Measurements from ENCODE around the gene DBT. TPM values are rescaled to one million over a fixed set of nuclear protein-coding genes. Genes with fewer than 3 reads are reported as not detected.
A peak's percentile ranks its signal among the peaks of the same experiment; 100 is the strongest.
"Not testable (repeated sequence)": the region's sequence is repeated elsewhere in the genome, so short reads cannot be mapped to it uniquely, and the experiment has no call there.

The DBT gene
- total RNA-seq, 2 donors from 2014 or later, result 13.8 to 14.5 TPM

GRCh38 chr1:100258427-100258826, 8.8 kb upstream of the DBT start:
- intact Hi-C loops (cut with DNase I, micrococcal nuclease); ATAC-seq; DNase-seq: not testable (repeated sequence)

GRCh38 chr1:100256273-100256672, 6.6 kb upstream of the DBT start:
- ATAC-seq; DNase-seq; intact Hi-C loops (cut with DNase I, micrococcal nuclease): not testable (repeated sequence)

GRCh38 chr1:100253552-100253951, 3.9 kb upstream of the DBT start:
- DNase-seq (no peak), ATAC-seq (no peak)
- intact Hi-C loops (cut with DNase I, micrococcal nuclease), result no loop called here

GRCh38 chr1:100252901-100253300, 3.3 kb upstream of the DBT start:
- intact Hi-C loops (cut with DNase I, micrococcal nuclease), result no loop called here
- no peak for DNase-seq
- ATAC-seq, result no peak

GRCh38 chr1:100250807-100251206, 1.2 kb upstream of the DBT start:
- ATAC-seq (no peak), DNase-seq (no peak)
- intact Hi-C loops (cut with DNase I, micrococcal nuclease), result no loop called here

- intact Hi-C loops (cut with DNase I, micrococcal nuclease), result no loop called here
- DNase-seq (no peak), ATAC-seq (no peak)
These were observed 630 bp upstream of the DBT start for GRCh38 chr1:100250264-100250663.

- peak; percentile 17 for ATAC-seq
- DNase-seq, result no peak
- intact Hi-C loops (cut with DNase I, micrococcal nuclease), result no loop called here
These were observed 488 bp downstream of the DBT start for GRCh38 chr1:100249155-100249536.

GRCh38 chr1:100246738-100247137, 2.9 kb downstream of the DBT start:
- no peak for DNase-seq
- intact Hi-C loops (cut with DNase I, micrococcal nuclease), result no loop called here
- ATAC-seq, result no peak

- DNase-seq, result no peak
- ATAC-seq, result no peak
- intact Hi-C loops (cut with DNase I, micrococcal nuclease), result no loop called here
These were observed 9.0 kb downstream of the DBT start for GRCh38 chr1:100240631-100241030.

GRCh38 chr1:100239961-100240360, 9.7 kb downstream of the DBT start:
- DNase-seq (no peak), ATAC-seq (no peak)
- intact Hi-C loops (cut with DNase I, micrococcal nuclease), result no loop called here

GRCh38 chr1:100237091-100237490, 12.5 kb downstream of the DBT start:
- no peak for ATAC-seq
- intact Hi-C loops (cut with DNase I, micrococcal nuclease), result no loop called here
- DNase-seq, result no peak

GRCh38 chr1:100234432-100234831, 15.2 kb downstream of the DBT start:
- DNase-seq, result no peak
- intact Hi-C loops (cut with DNase I, micrococcal nuclease), result no loop called here
- no peak for ATAC-seq

GRCh38 chr1:100233566-100233965, 16.1 kb downstream of the DBT start:
- DNase-seq; ATAC-seq; intact Hi-C loops (cut with DNase I, micrococcal nuclease): not testable (repeated sequence)

GRCh38 chr1:100232156-100232555, 17.5 kb downstream of the DBT start:
- ATAC-seq (no peak), DNase-seq (no peak)
- intact Hi-C loops (cut with DNase I, micrococcal nuclease), result no loop called here

- intact Hi-C loops (cut with DNase I, micrococcal nuclease), result no loop called here
- no peak for DNase-seq
- ATAC-seq, result no peak
These were observed 17.9 kb downstream of the DBT start for GRCh38 chr1:100231721-100232120.

GRCh38 chr1:100230765-100231164, 18.9 kb downstream of the DBT start:
- DNase-seq, result no peak
- no peak for ATAC-seq
- intact Hi-C loops (cut with DNase I, micrococcal nuclease), result no loop called here

- ATAC-seq, result no peak
- no peak for DNase-seq
- intact Hi-C loops (cut with DNase I, micrococcal nuclease), result no loop called here
These were observed 19.8 kb downstream of the DBT start for GRCh38 chr1:100229681-100230443.

GRCh38 chr1:100222428-100222827, 27.2 kb downstream of the DBT start:
- ATAC-seq, result no peak
- DNase-seq, result no peak
- intact Hi-C loops (cut with DNase I, micrococcal nuclease), result no loop called here

GRCh38 chr1:100219883-100220282, 29.8 kb downstream of the DBT start:
- no peak for DNase-seq
- intact Hi-C loops (cut with DNase I, micrococcal nuclease), result no loop called here

GRCh38 chr1:100219457-100219856, 30.2 kb downstream of the DBT start:
- DNase-seq (no peak), ATAC-seq (no peak)
- intact Hi-C loops (cut with DNase I, micrococcal nuclease), result no loop called here

More at GRCh38 chr1:100219883-100220282, 29.8 kb downstream of the DBT start:
- ATAC-seq, result no peak

GRCh38 chr1:100217834-100218233, 31.8 kb downstream of the DBT start:
- no peak for ATAC-seq
- DNase-seq, result no peak
- intact Hi-C loops (cut with DNase I, micrococcal nuclease), result no loop called here

Data from left colon (tissue), 2 donors.